Keratinocyte (primary cell): ENCODE data around the gene PLCL2. TPM values are rescaled to one million over a fixed set of nuclear protein-coding genes. Genes with fewer than 3 reads are reported as not detected.

Experiments
- DNase-seq: peaks from one replicate; pipeline ENCODE4 v3.0.0-alpha.2; 2011; ENCODE audit warnings: low read depth, missing footprints, low spot score
- FAIRE-seq: peaks from 2 replicates; lab custom pipeline; 2011; peaks lifted over from hg19 to GRCh38; lab: Jason Lieb, UNC
- H2AFZ ChIP-seq: 2 replicates; pipeline ENCODE4 v1.6.0; 2012; ENCODE audit warnings: low read length, control low read depth, inconsistent platforms; ENCODE audit not compliant: control insufficient read depth
- H3K27ac ChIP-seq: 2 replicates; pipeline ENCODE4 v1.5.1; 2011; ENCODE audit warnings: low read length; ENCODE audit not compliant: control insufficient read depth, insufficient read depth
- H3K27me3 ChIP-seq: 3 replicates; pipeline ENCODE4 v1.6.0; 2011; ENCODE audit warnings: low read length; ENCODE audit not compliant: control insufficient read depth, insufficient read depth; ENCODE audit errors: extremely low read depth
- H3K36me3 ChIP-seq, 2 experiments: 2 replicates in 1 of 2; 3 replicates in 1 of 2; pipeline ENCODE4 v1.5.1; 2011; ENCODE audit warnings: low read length in 2 of 2, mild to moderate bottlenecking in 1 of 2; ENCODE audit not compliant: control insufficient read depth in 2 of 2, insufficient read depth in 2 of 2; ENCODE audit errors: extremely low read depth in 1 of 2
- H3K4me1 ChIP-seq: 3 replicates; pipeline ENCODE4 v1.5.1; 2011; ENCODE audit warnings: low read length; ENCODE audit not compliant: control insufficient read depth, insufficient read depth; ENCODE audit errors: extremely low read depth
- H3K4me2 ChIP-seq: 3 replicates; pipeline ENCODE4 v1.6.0; 2011; ENCODE audit warnings: low read depth, low read length; ENCODE audit not compliant: control insufficient read depth, insufficient read depth; ENCODE audit errors: extremely low read depth
- H3K4me3 ChIP-seq, 3 experiments: fragments of 200-600 bp in 1 of 3; sonication (generic) in 1 of 3; 2 replicates in 2 of 3; 3 replicates in 1 of 3; pipeline ENCODE4 v1.5.1; 2011 to 2016; ENCODE audit warnings: low read length in 3 of 3, mild to moderate bottlenecking in 3 of 3, control low read depth in 2 of 3, inconsistent platforms in 1 of 3, low read depth in 1 of 3, mixed read lengths in 1 of 3, mixed run types in 1 of 3, moderate library complexity in 1 of 3; ENCODE audit not compliant: control insufficient read depth in 2 of 3, insufficient read depth in 2 of 3; ENCODE audit errors: extremely low read depth in 1 of 3
- H3K79me2 ChIP-seq: 2 replicates; pipeline ENCODE4 v1.6.0; 2012; ENCODE audit warnings: low read length; ENCODE audit not compliant: control insufficient read depth, insufficient read depth
- H3K9ac ChIP-seq: 3 replicates; pipeline ENCODE4 v1.6.0; 2011; ENCODE audit warnings: low read length; ENCODE audit not compliant: control insufficient read depth, insufficient read depth; ENCODE audit errors: extremely low read depth
- H3K9me1 ChIP-seq: 3 replicates; pipeline ENCODE4 v1.6.0; 2011; ENCODE audit warnings: low read length; ENCODE audit not compliant: control insufficient read depth, insufficient read depth; ENCODE audit errors: extremely low read depth
- H3K9me3 ChIP-seq: 2 replicates; pipeline ENCODE4 v1.5.1; 2012; ENCODE audit warnings: low read depth, low read length; ENCODE audit not compliant: control insufficient read depth
- H4K20me1 ChIP-seq: 3 replicates; pipeline ENCODE4 v1.6.0; 2011; ENCODE audit warnings: low read length; ENCODE audit not compliant: control insufficient read depth, insufficient read depth; ENCODE audit errors: extremely low read depth
- CTCF ChIP-seq, 3 experiments: IDR thresholded peaks in 1 of 3; conservative IDR thresholded peaks in 1 of 3; optimal IDR thresholded peaks in 1 of 3; 2 replicates in 2 of 3; 3 replicates in 1 of 3; pipeline versions ENCODE3 to v1.5.1; 2011; ENCODE audit warnings: low read length in 3 of 3, mild to moderate bottlenecking in 3 of 3, moderate library complexity in 2 of 3, control low read depth in 1 of 3, inconsistent platforms in 1 of 3; ENCODE audit not compliant: insufficient read depth in 2 of 3; ENCODE audit errors: extremely low read depth in 1 of 3
- EZH2 ChIP-seq: IDR thresholded peaks from one replicate; pipeline ENCODE4 v1.6.1; 2012; ENCODE audit warnings: inconsistent platforms, mild to moderate bottlenecking, low read length, moderate library complexity
- dilution Hi-C: fragments of 300-500 bp; cut with MboI; formaldehyde crosslinking; loops from one replicate; pipeline ENCODE4 v1.7.0; 2020; ENCODE audit warnings: low sequenced_read_pairs; ENCODE audit not compliant: extremely low pct_ligation_motif_present
- polyA plus RNA-seq, 5 experiments: library from polyadenylated mRNA; depleted of rRNA in 3 of 5; stranded (reverse) in 3 of 5; stranded (forward) in 1 of 5; unstranded in 1 of 5; fragments of >200 nt; gene quantifications; 1 replicate in 1 of 5; 2 replicates in 3 of 5; 3 replicates in 1 of 5; pipeline versions ENCODE4 v1.2.1 to v1.2.3, GENCODE V29; 2011 to 2012; ENCODE audit warnings: missing spikeins in 2 of 5, low read depth in 1 of 5, low replicate concordance in 1 of 5

The PLCL2 gene
- polyA plus RNA-seq, 1 donor (not counting 4 experiments of a cell fraction or from before 2014, with no cell fraction given): 0.20 TPM

GRCh38 chr3:17040322-17040989 lies 155.7 kb downstream of the PLCL2 start:
- no peaks in the 10 kb centered on the region for H3K79me2 ChIP-seq
- H3K4me2 ChIP-seq: peak overlapping the region; percentile 9
- H3K9me3 ChIP-seq: no peaks in the 10 kb centered on the region
- DNase-seq (no peak), FAIRE-seq (peak; percentile 5)
- H3K27me3 ChIP-seq: no peaks in the 10 kb centered on the region
- dilution Hi-C loops: no loop called here
- no peaks in the 10 kb centered on the region for H3K9me1 ChIP-seq
- H3K27ac ChIP-seq: no peak overlapping the region
- TF ChIP-seq CTCF (optimal IDR thresholded peaks at IDR 0.05 in 1 of 3, IDR thresholded peaks at IDR 0.05 in 1 of 3, conservative IDR thresholded peaks at IDR 0.05 in 1 of 3; ENCODE audit: extremely low read depth in 1 of 3, insufficient read depth in 2 of 3, low read length in 3 of 3): no peak
- peaks cover 23% of the 10 kb centered on the region for H3K4me1 ChIP-seq
- H3K4me3 ChIP-seq: no peak overlapping the region
- H4K20me1 ChIP-seq: no peaks in the 10 kb centered on the region
- peak overlapping the region; percentile 38 for H2AFZ ChIP-seq
- H3K36me3 ChIP-seq: no peaks in the 10 kb centered on the region
- H3K9ac ChIP-seq: no peak overlapping the region

GRCh38 chr3:17040990-17041377 lies 156.2 kb downstream of the PLCL2 start:
- no peaks in the 10 kb centered on the region for H3K79me2 ChIP-seq
- H3K9me1 ChIP-seq: no peaks in the 10 kb centered on the region
- no peak overlapping the region for H3K27ac ChIP-seq
- no peak overlapping the region for H2AFZ ChIP-seq
- H3K4me2 ChIP-seq: peak overlapping the region; percentile 9
- H3K36me3 ChIP-seq: no peaks in the 10 kb centered on the region
- DNase-seq (no peak), FAIRE-seq (no peak)
- no peak overlapping the region for H3K9ac ChIP-seq
- dilution Hi-C loops: no loop called here
- peaks cover 23% of the 10 kb centered on the region for H3K4me1 ChIP-seq
- H4K20me1 ChIP-seq: no peaks in the 10 kb centered on the region
- no peaks in the 10 kb centered on the region for H3K27me3 ChIP-seq
- H3K9me3 ChIP-seq: no peaks in the 10 kb centered on the region
- H3K4me3 ChIP-seq: no peak overlapping the region
- TF ChIP-seq EZH2 (no peak), CTCF (optimal IDR thresholded peaks at IDR 0.05 in 1 of 3, IDR thresholded peaks at IDR 0.05 in 1 of 3, conservative IDR thresholded peaks at IDR 0.05 in 1 of 3; ENCODE audit: extremely low read depth in 1 of 3, insufficient read depth in 2 of 3, low read length in 3 of 3) (no peak)
